SH-SY5Y (cell line): ENCODE results near the gene NECTIN1.

Experiments used
- GATA2 ChIP-seq: IDR thresholded peaks from 2 replicates; pipeline ENCODE4 v1.6.1; 2011; ENCODE audit warnings: mild to moderate bottlenecking, low read depth, low read length
- GATA3 ChIP-seq: IDR thresholded peaks from 2 replicates; pipeline ENCODE4 v1.6.1; 2011; ENCODE audit warnings: low read depth, mild to moderate bottlenecking, low read length, moderate library complexity

The NECTIN1 gene

DNA sequence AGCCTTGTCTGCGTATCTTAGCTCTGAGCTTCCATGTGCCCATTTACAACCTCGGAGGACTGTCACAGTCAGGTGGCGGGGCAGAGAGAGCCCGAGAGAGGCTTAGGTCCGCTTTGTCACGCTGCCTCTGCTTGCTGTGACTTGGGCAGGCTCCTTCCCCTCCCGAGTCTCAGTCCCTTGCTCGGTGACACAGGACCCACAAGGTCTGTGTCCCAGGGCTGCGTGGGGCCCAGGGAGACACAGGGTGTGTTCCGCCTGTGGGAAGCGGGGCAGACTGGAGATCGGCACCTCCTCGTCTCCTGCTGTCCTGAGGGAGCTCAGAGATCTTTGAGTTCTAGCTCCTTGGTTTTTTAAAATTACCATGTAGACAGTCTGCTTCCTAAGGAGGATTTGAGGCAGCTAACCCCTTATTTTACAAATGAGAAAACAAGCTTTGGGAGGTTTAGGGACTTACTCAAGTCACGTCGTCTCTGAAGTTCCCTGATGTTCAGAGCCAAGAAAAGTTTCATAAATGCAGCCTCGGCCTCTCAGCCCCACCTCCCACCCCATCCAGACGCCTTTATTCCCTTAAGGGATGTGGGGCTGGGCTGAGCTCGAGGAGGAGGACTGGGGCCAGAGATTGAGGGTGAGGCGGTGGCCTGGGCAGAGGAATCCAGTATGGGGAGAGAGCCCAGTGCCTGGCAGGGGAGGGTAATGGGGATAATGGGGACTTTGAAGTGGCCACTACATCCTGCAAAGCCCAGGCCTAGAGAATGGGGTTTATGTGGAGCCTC, 103.6 kb downstream of the NECTIN1 start:
- TF ChIP-seq GATA2: no peak
- no peak for TF ChIP-seq GATA3

DNA sequence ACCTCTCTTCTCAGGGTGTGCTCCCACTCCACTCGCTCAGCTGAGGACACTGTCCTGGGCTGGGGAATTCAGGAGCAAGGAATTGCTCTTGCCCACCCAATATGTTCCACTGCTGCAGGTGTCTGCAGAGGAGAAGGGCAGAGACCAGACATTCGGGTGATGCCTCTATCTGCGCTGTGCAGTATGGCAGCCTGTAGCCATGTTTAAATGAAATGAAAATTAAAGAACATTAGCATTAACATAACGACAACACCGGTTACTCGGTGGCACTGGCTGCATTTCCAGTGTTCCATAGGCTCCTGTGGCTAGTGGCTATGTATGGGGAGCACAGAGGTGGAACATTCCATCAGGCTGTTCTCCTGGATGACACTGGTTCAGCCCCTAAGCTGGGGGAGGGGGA, 104.4 kb downstream of the NECTIN1 start:
- TF ChIP-seq GATA2: no peak
- no peak for TF ChIP-seq GATA3

DNA sequence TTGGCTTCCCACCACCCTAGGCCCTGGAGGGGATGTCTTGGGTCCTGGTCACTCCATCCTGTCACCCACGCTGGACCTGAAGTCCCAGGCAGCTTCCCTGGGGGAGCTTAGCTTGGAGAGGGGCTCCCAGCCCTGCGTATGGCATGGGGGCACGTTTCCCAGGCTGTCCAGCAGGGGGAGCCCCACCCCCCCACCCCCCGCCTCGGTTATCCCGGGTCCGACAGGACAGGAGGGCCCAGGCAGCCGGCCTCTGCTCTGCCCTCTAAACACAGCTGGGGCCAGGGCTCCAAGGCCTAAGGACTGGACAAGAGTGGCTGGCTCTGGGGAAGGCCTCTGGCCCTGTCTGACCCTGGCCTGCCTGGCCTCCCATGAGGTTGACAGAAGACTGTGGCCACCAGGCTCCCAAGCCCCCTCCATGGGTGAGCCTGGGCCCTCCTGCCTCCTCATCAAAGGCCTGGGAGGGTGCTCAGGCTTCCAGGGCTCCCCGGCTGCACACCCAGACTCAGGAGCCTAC, 104.8 kb downstream of the NECTIN1 start:
- TF ChIP-seq GATA3 (no peak), GATA2 (no peak)

DNA sequence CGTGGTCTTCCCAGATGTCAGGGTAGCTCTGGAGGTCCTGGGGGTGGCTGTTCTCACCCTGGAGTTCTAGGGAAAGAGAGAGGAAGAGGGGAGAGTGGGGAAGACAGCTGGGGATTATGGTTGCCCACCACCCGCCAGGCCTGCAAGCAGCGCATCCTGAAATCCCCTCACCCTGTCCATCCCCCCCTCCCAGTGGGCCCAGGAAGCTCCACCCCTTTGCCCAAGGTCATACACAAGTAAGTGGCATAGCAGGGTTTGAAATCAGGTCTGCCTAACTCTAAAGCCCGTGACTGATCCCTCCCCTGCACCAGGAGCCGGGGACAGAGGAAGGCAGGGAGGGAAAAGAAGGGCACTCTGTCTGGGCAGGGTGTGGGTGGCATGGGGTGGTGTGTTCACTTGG, 105.3 kb downstream of the NECTIN1 start:
- TF ChIP-seq GATA2 (no peak), GATA3 (no peak)

DNA sequence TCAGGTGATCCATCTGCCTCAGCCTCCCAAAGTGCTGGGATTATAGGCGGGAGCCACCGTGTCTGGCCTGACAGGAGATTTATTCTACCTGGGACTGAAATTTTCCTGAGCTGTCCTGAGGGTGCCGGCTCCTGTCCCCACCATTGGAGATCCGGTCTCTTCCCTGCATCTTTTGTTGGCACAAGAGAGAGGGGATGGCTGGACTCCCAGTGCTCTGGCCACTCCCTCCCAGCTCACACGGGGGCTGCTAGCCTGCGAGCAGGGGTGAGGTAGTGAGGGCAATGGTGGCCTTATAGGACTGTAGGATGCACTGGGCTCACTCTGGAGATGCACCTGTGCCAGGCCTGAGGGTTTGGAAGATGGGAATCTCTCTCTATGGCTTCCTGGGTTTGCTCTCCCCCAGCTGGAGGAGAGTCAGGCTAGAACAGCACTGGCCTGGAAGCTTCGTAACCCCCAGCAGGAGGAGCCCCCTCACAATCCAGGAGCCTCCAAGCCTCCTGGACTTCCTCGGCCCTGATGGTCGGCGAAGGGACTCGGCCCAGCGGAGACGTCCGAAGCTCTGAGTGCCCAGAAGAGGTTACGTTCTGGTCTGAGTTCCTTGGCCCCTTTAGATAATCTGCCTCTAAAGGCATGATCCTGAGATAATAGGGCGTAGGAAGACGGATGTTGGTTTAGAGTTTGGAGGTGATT, 106.4 kb downstream of the NECTIN1 start:
- TF ChIP-seq GATA2 (no peak), GATA3 (no peak)

DNA sequence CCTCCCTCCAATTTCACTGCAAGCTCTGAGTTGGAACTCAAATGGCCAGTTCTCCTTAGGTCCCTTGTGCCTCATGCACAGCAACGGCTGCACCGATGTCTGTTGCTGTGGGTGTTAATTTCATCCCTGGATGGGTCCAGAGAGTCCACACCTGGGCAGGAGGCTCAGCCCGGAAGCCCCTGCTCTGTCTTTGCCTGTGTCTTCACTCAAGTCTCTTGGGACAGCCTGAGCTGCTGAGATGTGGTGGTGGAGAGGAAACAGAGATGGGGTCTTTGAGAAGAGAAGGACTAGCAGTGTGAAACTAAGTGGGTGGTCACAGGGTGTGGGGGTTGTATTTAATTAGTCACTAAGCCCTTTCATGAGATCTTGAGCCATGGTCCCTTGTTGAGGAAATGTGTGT, 109.3 kb downstream of the NECTIN1 start:
- TF ChIP-seq GATA3 (no peak), GATA2 (no peak)

DNA sequence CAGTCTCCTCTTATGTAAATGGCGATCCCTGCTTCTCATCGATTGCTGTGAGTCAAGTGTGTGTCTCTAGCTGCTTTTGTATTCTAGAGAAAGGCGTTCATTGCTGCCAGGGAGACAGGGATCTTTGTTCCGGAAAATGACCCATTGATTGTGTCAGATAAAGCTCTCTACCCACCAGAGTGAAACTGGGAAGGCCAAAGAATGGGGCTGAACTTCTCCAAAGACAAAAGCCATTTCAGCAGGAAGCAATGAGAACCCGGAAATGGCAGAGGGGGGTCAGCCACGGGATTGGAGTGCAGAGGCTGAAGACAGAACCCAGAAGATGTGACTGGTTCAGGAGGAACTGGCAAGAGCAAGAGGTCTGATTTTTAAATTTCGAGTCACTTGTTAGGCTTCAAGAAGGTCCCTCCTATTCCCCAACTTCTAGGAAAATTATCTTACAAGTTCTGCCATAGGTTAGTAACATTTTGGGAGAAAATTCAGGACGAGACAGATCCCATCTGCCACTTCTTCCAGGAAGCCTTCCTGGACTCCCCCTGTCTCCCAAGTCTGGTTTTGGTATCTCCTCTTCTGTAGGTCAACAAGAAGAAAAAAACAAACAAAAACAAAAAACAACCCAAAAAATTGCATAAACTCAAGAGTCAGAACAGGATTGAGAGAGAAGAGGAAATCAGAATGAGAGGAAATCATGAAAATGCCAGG, 110.6 kb downstream of the NECTIN1 start:
- no peak for TF ChIP-seq GATA2
- no peak for TF ChIP-seq GATA3

DNA sequence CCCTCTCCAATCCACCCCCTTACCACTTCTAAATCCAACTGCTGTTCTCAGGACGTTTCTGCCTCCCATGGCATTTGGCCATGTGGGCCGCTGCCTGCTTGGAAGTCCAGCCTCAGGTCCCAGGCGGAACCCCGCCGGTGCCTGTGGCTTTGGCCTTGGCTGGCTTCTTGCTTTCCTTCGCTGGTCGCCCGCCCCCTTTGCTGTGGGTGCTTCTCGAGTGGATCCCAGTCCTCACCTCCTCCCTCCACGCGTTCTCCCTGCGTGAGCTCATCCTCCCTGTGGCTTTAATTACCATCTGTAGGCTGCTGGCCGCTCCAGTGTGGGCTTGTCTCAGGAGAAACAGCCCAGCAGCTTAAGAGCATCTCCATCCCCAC, 111.7 kb downstream of the NECTIN1 start:
- TF ChIP-seq GATA2: no peak
- TF ChIP-seq GATA3: no peak

DNA sequence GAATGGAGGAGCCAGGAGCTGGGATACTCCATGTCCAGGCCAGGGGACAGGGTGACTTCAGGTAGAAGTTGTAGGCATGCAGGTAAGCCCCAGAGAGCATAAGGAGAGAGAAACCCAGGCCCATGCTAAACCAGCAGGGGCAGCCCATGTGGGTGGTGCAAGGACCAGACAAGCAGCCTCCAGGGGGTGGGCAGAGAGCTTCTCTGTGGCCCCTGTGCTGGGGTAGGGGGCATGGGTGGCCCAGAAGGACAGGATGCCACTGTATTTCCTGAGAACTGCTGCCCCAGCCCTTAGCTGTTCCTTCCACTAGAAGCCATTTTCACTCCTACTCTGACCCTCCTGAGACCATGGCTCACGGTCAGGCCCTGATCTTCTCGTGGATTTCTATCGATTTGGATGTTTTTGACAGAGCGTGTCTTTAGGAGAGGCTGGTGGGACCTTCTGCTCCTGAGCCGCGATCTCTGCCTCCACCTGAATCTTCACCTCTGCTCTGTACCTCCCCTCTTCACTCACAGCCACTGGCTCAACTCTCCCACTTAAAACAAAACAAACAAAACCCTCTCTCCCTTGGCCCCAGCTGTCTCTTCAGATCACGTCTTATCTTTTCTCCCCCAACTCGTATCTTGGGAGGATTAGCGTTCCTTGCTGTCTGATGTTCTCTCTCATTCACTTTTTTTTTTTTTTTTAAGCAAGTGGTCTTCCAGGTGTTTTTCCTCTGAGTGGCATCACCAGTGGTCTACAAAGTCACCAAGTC, 112.2 kb downstream of the NECTIN1 start:
- TF ChIP-seq GATA2 (no peak), GATA3 (no peak)

DNA sequence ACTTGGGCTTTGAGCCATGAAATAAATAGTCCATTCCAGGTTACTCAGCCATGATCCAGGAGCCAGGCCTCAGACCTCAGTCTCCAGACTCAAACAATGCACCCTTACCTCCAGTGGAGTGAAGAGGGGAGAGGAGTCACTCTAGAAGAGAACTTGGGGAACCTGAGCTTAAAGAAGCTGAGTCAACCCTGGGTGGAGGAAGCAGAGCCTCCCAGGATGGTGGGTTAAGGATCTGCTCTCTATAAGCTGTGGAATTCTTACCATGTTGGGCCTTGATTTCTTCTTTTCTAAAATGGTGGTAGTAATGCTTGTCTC, 113.2 kb downstream of the NECTIN1 start:
- no peak for TF ChIP-seq GATA3
- no peak for TF ChIP-seq GATA2

DNA sequence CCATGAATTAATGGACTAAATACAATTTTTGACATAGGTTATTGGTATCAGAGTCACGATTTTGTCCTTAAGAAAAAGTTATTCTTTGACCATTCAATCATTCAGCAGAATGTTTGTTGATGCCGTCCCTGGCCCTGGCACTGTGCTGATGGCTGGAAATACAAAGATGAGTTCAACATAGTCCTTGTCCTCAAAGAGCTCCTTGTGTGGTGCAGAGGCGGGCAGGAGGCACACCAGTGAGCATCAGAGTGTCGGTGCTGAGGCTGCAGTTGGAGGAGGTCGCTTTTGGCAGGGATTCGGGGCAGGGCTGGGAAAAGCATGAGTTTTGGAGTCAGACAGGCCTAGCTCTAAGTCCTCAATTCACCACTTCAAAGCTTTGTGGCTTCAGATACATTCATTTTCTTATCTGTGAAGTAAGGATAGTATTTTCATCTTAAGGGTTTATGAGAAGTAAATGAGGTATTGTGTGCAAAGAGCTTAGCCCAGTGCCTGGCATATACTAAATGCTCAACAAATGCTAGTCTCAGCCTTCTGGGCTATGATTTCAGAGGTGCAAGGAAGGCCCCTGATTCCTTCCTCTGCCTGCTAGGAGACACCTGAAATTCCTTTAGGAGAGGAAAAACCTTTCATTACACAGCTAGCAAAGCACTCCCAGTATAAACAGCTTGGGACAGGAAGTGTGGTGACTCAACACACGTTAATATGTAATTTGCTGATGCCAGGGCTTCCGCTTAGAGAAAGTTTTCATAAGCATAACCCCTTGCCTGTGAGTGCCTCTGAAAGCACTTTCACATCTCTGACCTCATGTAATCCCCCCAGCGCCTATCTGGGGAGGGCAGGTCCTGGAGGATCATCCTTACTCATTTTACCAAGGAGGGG, 113.8 kb downstream of the NECTIN1 start:
- TF ChIP-seq GATA3 (no peak), GATA2 (no peak)

DNA sequence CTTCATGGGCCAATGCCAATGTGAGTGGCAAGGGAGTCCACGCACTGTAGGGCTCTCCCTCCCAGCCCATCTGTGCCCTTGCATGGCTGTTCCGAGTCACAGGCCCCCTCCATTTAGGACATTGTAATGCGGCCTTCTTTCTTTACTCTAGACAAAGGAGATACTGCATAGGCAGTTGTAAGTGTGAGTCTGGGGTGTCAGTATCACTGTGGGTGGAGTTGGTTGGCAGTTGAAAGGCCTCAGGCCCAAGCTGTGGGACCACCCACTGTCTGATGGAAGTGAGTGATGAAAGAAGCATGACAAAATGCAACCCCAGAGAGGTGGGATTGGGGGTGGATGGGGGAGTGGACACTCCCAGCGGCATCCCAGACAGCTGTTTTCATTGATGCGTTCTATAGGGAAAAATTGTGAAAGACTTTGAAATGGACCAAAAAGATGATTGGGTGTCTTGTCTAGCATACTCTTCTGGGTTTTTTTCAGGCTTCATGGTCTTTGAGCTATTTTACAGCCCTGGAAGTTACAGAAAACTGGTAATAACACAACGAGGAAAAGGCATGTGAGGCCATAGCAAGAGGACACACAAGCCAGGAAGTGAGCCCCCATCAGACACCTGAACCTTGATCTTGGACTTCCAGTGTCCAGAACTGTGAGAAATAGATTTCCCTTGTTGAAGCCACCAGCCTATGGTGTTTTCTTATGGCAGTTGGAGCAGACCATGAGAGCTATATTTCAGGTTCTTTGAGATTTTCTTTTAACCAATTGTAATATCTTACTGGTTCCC, 114.6 kb downstream of the NECTIN1 start:
- TF ChIP-seq GATA3 (no peak), GATA2 (no peak)

DNA sequence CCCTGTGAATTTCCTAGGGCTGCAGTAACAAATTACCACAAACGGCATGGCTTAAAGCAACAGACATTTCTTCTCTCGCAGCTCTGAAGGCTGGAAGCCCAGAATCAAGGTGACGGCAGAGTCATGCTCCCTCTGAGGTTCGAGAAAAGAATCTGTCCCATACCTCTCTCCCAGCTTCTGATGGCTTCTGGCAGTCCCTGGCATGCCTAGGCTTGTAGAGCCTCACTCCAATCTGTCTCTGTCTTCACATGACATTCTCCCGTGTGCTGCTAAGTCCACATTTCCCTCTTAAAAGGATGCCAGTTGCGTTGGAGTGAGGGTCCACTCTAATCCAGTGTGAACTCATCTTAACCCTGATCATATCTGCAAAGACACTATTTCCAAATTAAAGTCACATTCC, 116.2 kb downstream of the NECTIN1 start:
- TF ChIP-seq GATA2: no peak
- no peak for TF ChIP-seq GATA3
